GM12878 (cell line): ENCODE measurements around the gene HHAT. TPM values are rescaled to one million over a fixed set of nuclear protein-coding genes. Genes with fewer than 3 reads are reported as not detected.

Experiments
- ATAC-seq: fragments of 200-7000 bp; cut with Tn5 transposase; 3 replicates; pipeline ENCODE4 v1.9.1; 2020; ENCODE audit warnings: mild to moderate bottlenecking, moderate library complexity
- BruUV-seq: library from RNA; stranded (reverse); fragments of 400-500 nt; replicated peaks from 2 replicates; lab custom pipeline; 2021; lab: Mats Ljungman, UMichigan
- CTCF ChIA-PET: fragments of 300-600 bp; sonication (Branson Sonifier 250); formaldehyde crosslinking; extraction: SDS; loops from one replicate; lab custom pipeline; 2021; ENCODE audit warnings: inconsistent platforms; lab: Yijun Ruan, JAX
- POLR2A ChIA-PET: fragments of 350-600 bp; formaldehyde crosslinking; extraction: SDS; loops from one replicate; lab custom pipeline; 2021; ENCODE audit warnings: inconsistent platforms; lab: Charles Lee
- RAD21 ChIA-PET: fragments of 300-600 bp; sonication (Branson Sonifier 250); formaldehyde crosslinking; loops from one replicate; lab custom pipeline; 2023; ENCODE audit warnings: antibody characterized with exemption; ENCODE audit not compliant: unreplicated experiment; lab: Charles Lee
- SMC1A ChIA-PET: fragments of 300-600 bp; sonication (Branson Sonifier 250); formaldehyde crosslinking; loops from one replicate; lab custom pipeline; 2023; ENCODE audit not compliant: unreplicated experiment, uncharacterized antibody; lab: Charles Lee
- DNase-seq: peaks from one replicate; pipeline ENCODE4 v3.0.0-alpha.2; 2011; ENCODE audit warnings: low read depth, low spot score
- FAIRE-seq: peaks from 3 replicates; lab custom pipeline; 2011; peaks lifted over from hg19 to GRCh38; lab: Jason Lieb, UNC
- H2AFZ ChIP-seq: 2 replicates; pipeline ENCODE4 v1.6.0; 2011; ENCODE audit warnings: low read depth, low read length, control low read depth; ENCODE audit not compliant: control insufficient read depth
- H3K27ac ChIP-seq: 2 replicates; pipeline ENCODE4 v1.5.1; 2011; ENCODE audit warnings: control low read depth; ENCODE audit not compliant: control insufficient read depth, insufficient read depth
- H3K27me3 ChIP-seq, 2 experiments: replicated peaks in 1 of 2; 2 replicates each; pipeline versions ENCODE4 v1.6.0 to v1.6.1; 2011; ENCODE audit warnings: low read length in 1 of 2; ENCODE audit not compliant: control insufficient read depth in 2 of 2, insufficient read depth in 2 of 2
- H3K36me3 ChIP-seq, 2 experiments: 2 replicates each; pipeline ENCODE4 v1.5.1; 2011; ENCODE audit warnings: low read length in 1 of 2; ENCODE audit not compliant: control insufficient read depth in 2 of 2, insufficient read depth in 2 of 2
- H3K4me1 ChIP-seq: 2 replicates; pipeline ENCODE4 v1.6.1; 2011; ENCODE audit warnings: mild to moderate bottlenecking, low read length, moderate library complexity, mixed read lengths; ENCODE audit not compliant: control insufficient read depth, insufficient read depth
- H3K4me2 ChIP-seq: 2 replicates; pipeline ENCODE4 v1.6.0; 2011; ENCODE audit warnings: control low read depth; ENCODE audit not compliant: control insufficient read depth, insufficient read depth
- H3K4me3 ChIP-seq: fragments of 200-600 bp; sonication (generic); 2 replicates; pipeline ENCODE4 v1.5.1; 2016
- H3K79me2 ChIP-seq: 2 replicates; pipeline ENCODE4 v1.6.0; 2011; ENCODE audit warnings: low read length; ENCODE audit not compliant: control insufficient read depth, insufficient read depth
- H3K9ac ChIP-seq: 2 replicates; pipeline ENCODE4 v1.8.0; 2011; ENCODE audit warnings: low read length, control low read depth, mixed read lengths; ENCODE audit not compliant: control insufficient read depth, insufficient read depth
- H3K9me3 ChIP-seq: replicated peaks from 3 replicates; pipeline ENCODE4 v1.5.1; 2011; ENCODE audit warnings: mild to moderate bottlenecking, low read length; ENCODE audit not compliant: control insufficient read depth, insufficient read depth
- H4K20me1 ChIP-seq: 2 replicates; pipeline ENCODE4 v1.6.0; 2011; ENCODE audit not compliant: control insufficient read depth, insufficient read depth
- ATF7 ChIP-seq: fragments of 450-650 bp; IDR thresholded peaks from 2 replicates; pipeline ENCODE4 v1.6.1; 2016; ENCODE audit warnings: low read depth, mild to moderate bottlenecking
- BACH1 ChIP-seq: fragments of 450-650 bp; IDR thresholded peaks from 2 replicates; pipeline ENCODE4 v1.6.1; 2017; ENCODE audit warnings: mild to moderate bottlenecking, borderline replicate concordance
- BCL3 ChIP-seq: IDR thresholded peaks from 2 replicates; pipeline ENCODE4 v1.6.1; 2011; ENCODE audit warnings: borderline replicate concordance, low read depth, mild to moderate bottlenecking, moderate library complexity, low read length; ENCODE audit not compliant: insufficient read depth, poor library complexity, severe bottlenecking
- DPF2 ChIP-seq: fragments of 450-650 bp; IDR thresholded peaks from 2 replicates; pipeline ENCODE4 v1.6.1; 2017; ENCODE audit warnings: mild to moderate bottlenecking
- FOXK2 ChIP-seq: fragments of 450-650 bp; IDR thresholded peaks from 2 replicates; pipeline ENCODE4 v1.6.1; 2017; ENCODE audit warnings: mild to moderate bottlenecking, moderate library complexity
- HCFC1 ChIP-seq: fragments of 150-350 bp; IDR thresholded peaks from 2 replicates; pipeline ENCODE4 v1.6.1; 2014; ENCODE audit warnings: low read length
- IKZF2 ChIP-seq, 2 experiments: fragments of 450-650 bp; IDR thresholded peaks; 2 replicates each; pipeline ENCODE4 v1.6.1; 2017; ENCODE audit warnings: mild to moderate bottlenecking in 2 of 2, moderate library complexity in 2 of 2
- JUNB ChIP-seq: IDR thresholded peaks from 2 replicates; pipeline ENCODE4 v1.6.1; 2016; ENCODE audit warnings: antibody characterized with exemption, mild to moderate bottlenecking
- JUND ChIP-seq: IDR thresholded peaks from 2 replicates; pipeline ENCODE4 v1.6.1; 2012; ENCODE audit warnings: low read depth, mild to moderate bottlenecking, low read length, improper control_type of control experiment, moderate library complexity
- MEF2A ChIP-seq: IDR thresholded peaks from 2 replicates; pipeline ENCODE4 v1.6.1; 2011; ENCODE audit warnings: low read depth, mild to moderate bottlenecking, low read length, moderate library complexity; ENCODE audit not compliant: insufficient read depth
- MEF2B ChIP-seq: fragments of 450-650 bp; IDR thresholded peaks from 2 replicates; pipeline ENCODE4 v1.6.1; 2018; ENCODE audit warnings: mild to moderate bottlenecking, moderate library complexity; ENCODE audit not compliant: partially characterized antibody, poor library complexity, severe bottlenecking
- NFIC ChIP-seq: IDR thresholded peaks from 2 replicates; pipeline ENCODE4 v1.6.1; 2012; ENCODE audit warnings: low read depth, mild to moderate bottlenecking, inconsistent platforms, low read length, moderate library complexity
- RUNX3 ChIP-seq: IDR thresholded peaks from 2 replicates; pipeline ENCODE4 v1.6.1; 2012; ENCODE audit warnings: low read length, inconsistent platforms
- SKIL ChIP-seq: fragments of 450-650 bp; IDR thresholded peaks from 2 replicates; pipeline ENCODE4 v1.6.1; 2017; ENCODE audit warnings: mild to moderate bottlenecking, low read depth, inconsistent platforms; ENCODE audit not compliant: poor library complexity, severe bottlenecking
- SMAD1 ChIP-seq: fragments of 450-650 bp; IDR thresholded peaks from 2 replicates; pipeline ENCODE4 v1.6.1; 2018; ENCODE audit warnings: mild to moderate bottlenecking, low read depth; ENCODE audit not compliant: partially characterized antibody
- ZBTB40 ChIP-seq: fragments of 450-650 bp; IDR thresholded peaks from 2 replicates; pipeline ENCODE4 v1.6.1; 2016; ENCODE audit warnings: mild to moderate bottlenecking, moderate library complexity, borderline replicate concordance
- WGBS: methylation state at CpG from one replicate; pipeline ENCODE4 v1.1.6; 2016; ENCODE audit warnings: low lambda C conversion rate; ENCODE audit not compliant: insufficient replicate concordance, insufficient coverage; ENCODE audit errors: missing lambda C conversion rate; 5-methylcytosine and 5-hydroxymethylcytosine counted together
- in situ Hi-C: fragments of 300-500 bp; cut with MboI; formaldehyde crosslinking; loops from 9 replicates; pipeline ENCODE4 v1.14.3; 2018; ENCODE audit warnings: mixed read lengths
- intact Hi-C: fragments of 100-400 bp; cut with micrococcal nuclease; formaldehyde crosslinking; loops from one replicate; pipeline ENCODE4 v1.14.2; 2022; ENCODE audit not compliant: unreplicated experiment
- polyA plus RNA-seq, 11 experiments: library from polyadenylated mRNA; depleted of rRNA in 4 of 11; unstranded in 6 of 11; stranded (reverse) in 5 of 11; fragments of >200 nt; fragmentation: Nextera tagmentation in 4 of 11; fragmentation: Illumina TruSeq in 1 of 11; extraction: Ambion mirVana in 4 of 11; extraction: Trizol in 1 of 11; gene quantifications; 1 replicate in 1 of 11; 2 replicates in 10 of 11; pipeline versions ENCODE4 v1.2.1 to v1.2.3, GENCODE V29; 2011 to 2016; ENCODE audit warnings: inconsistent platforms in 2 of 11, missing spikeins in 2 of 11, low read depth in 1 of 11
- total RNA-seq, 4 experiments: library from RNA; depleted of rRNA in 3 of 4; stranded (reverse); fragments of >200 nt in 3 of 4; fragmentation: Illumina TruSeq in 1 of 4; extraction: Trizol in 1 of 4; gene quantifications; 2 replicates each; pipeline versions ENCODE4 v1.2.1 to v1.2.3, GENCODE V29; 2013 to 2021

The HHAT gene
- total and polyA plus RNA-seq, 10 of the 15 experiments (the other 5 are each of a cell fraction or from before 2014, with no cell fraction given), result 1.2 to 37.6 (median 2.6) TPM

GRCh38 chr1:210323957-210324356, 4.7 kb upstream of the HHAT start:
- ChIA-PET CTCF (no interaction called here), RAD21 (interaction anchor here (0.7 to 1.3 kb wide), 3 partner anchors 71 to 76 kb away, joined by 3 read pairs; no protein-coding TSS in a partner anchor), SMC1A (interaction anchor here (1.4 to 11.8 kb wide), 2 partner anchors 9 to 19 kb away, joined by 4 to 199 read pairs; no protein-coding TSS in a partner anchor), POLR2A (no interaction called here)
- WGBS, result 0% methylated on average over 1 of the region's 1 CpG
- Histone ChIP-seq H3K36me3 (no peaks in the 10 kb centered on the region), H3K4me2 (no peak overlapping the region), H3K4me1 (peaks cover 5% of the 10 kb centered on the region), H3K9me3 (no peaks in the 10 kb centered on the region; the same call in 2 of the 3 replicates), H3K27ac (no peak overlapping the region), H2AFZ (no peak overlapping the region), H3K27me3 (no peaks in the 10 kb centered on the region; a peak in 1 of 4 replicates), H4K20me1 (no peaks in the 10 kb centered on the region), H3K79me2 (no peaks in the 10 kb centered on the region), H3K4me3 (no peak overlapping the region), H3K9ac (no peak overlapping the region)
- FAIRE-seq (peak; percentile 59), ATAC-seq (peak; percentile 25), DNase-seq (no peak)
- intact Hi-C loops (no loop called here), in situ Hi-C loops (no loop called here)
- BruUV-seq, result no TSS peak
- TF ChIP-seq BACH1, result peak; percentile 68; the same call in 1 of the 2 replicates
- TF ChIP-seq IKZF2 (IDR thresholded peaks at IDR 0.05), result peak; percentile 46 to 63; a peak in 2 of 4 replicates
- no peak for TF ChIP-seq HCFC1
- TF ChIP-seq JUND, result peak; percentile 51; the same call in 1 of the 2 replicates
- TF ChIP-seq MEF2B, result peak; percentile 95
- TF ChIP-seq DPF2, result peak; percentile 71
- peak; percentile 76 for TF ChIP-seq ATF7
- TF ChIP-seq ZBTB40, result no peak; the same call in 1 of the 2 replicates
- no peak for TF ChIP-seq FOXK2
- peak; percentile 38 for TF ChIP-seq SKIL
- TF ChIP-seq SMAD1, result peak; percentile 20
- peak; percentile 80; the same call in 1 of the 2 replicates for TF ChIP-seq MEF2A
- TF ChIP-seq RUNX3, result peak; percentile 66; the same call in 1 of the 2 replicates
- 0 out of 2 replicates have a peak, but pooled peaks have one; percentile 38 for TF ChIP-seq NFIC
- TF ChIP-seq JUNB, result peak; percentile 70
- no peak for TF ChIP-seq BCL3
